CD8-positive, alpha-beta memory T cell (primary cell): ENCODE results near the gene ASZ1. TPM values are rescaled to one million over a fixed set of nuclear protein-coding genes. Genes with fewer than 3 reads are reported as not detected.

Source experiments
- CTCF ChIA-PET: fragments of 350-600 bp; sonication (Branson Sonifier 250); formaldehyde crosslinking; loops from one replicate; lab custom pipeline; 2021; ENCODE audit warnings: antibody characterized with exemption; lab: Charles Lee
- POLR2A ChIA-PET: fragments of 350-600 bp; sonication (Branson Sonifier 250); formaldehyde crosslinking; loops from one replicate; lab custom pipeline; 2021; ENCODE audit warnings: antibody characterized with exemption; lab: Charles Lee
- DNase-seq, 5 donors: peaks; one replicate each; pipeline versions ENCODE4 v3.0.0 to v3.0.0-alpha.2; 2020 to 2022; ENCODE audit warnings: mixed read lengths in 1 of 5
- H3K27ac ChIP-seq: one replicate; pipeline ENCODE4 v1.7.0; 2013; ENCODE audit warnings: low read depth, mild to moderate bottlenecking, low read length, moderate library complexity
- H3K27me3 ChIP-seq: 2 replicates; pipeline ENCODE4 v1.7.0; 2013; ENCODE audit warnings: low read length, mild to moderate bottlenecking; ENCODE audit not compliant: insufficient read depth, poor library complexity, severe bottlenecking
- H3K36me3 ChIP-seq: 2 replicates; pipeline ENCODE4 v1.7.0; 2013; ENCODE audit warnings: mild to moderate bottlenecking, low read length, moderate library complexity; ENCODE audit not compliant: insufficient read depth
- H3K4me1 ChIP-seq: 2 replicates; pipeline ENCODE4 v1.7.0; 2013; ENCODE audit warnings: mild to moderate bottlenecking, low read length, moderate library complexity; ENCODE audit not compliant: insufficient read depth
- H3K4me3 ChIP-seq: 2 replicates; pipeline ENCODE4 v1.7.0; 2013; ENCODE audit warnings: mild to moderate bottlenecking, low read length
- H3K9me3 ChIP-seq: 2 replicates; pipeline ENCODE4 v1.7.0; 2013; ENCODE audit warnings: mild to moderate bottlenecking, low read length
- H3K27ac Mint-ChIP-seq, 8 donors: one replicate each; pipeline ENCODE4 v1.8.0; 2020 to 2021; ENCODE audit warnings: mixed read lengths in 8 of 8, mild to moderate bottlenecking in 6 of 8, inconsistent platforms in 3 of 8, moderate library complexity in 3 of 8
- H3K27me3 Mint-ChIP-seq, 2 donors: one replicate each; pipeline ENCODE4 v1.8.0; 2020 to 2021; ENCODE audit warnings: mixed read lengths in 2 of 2, mild to moderate bottlenecking in 1 of 2, moderate library complexity in 1 of 2
- H3K36me3 Mint-ChIP-seq, 3 donors: one replicate each; pipeline ENCODE4 v1.8.0; 2020 to 2021; ENCODE audit warnings: mixed read lengths in 3 of 3, inconsistent platforms in 1 of 3, mild to moderate bottlenecking in 1 of 3
- H3K4me1 Mint-ChIP-seq, 3 donors: one replicate each; pipeline ENCODE4 v1.8.0; 2020 to 2021; ENCODE audit warnings: mixed read lengths in 3 of 3, inconsistent platforms in 1 of 3, mild to moderate bottlenecking in 1 of 3
- H3K4me3 Mint-ChIP-seq, 7 donors: one replicate each; pipeline ENCODE4 v1.8.0; 2020 to 2021; ENCODE audit warnings: mixed read lengths in 7 of 7, mild to moderate bottlenecking in 6 of 7, moderate library complexity in 4 of 7, inconsistent platforms in 2 of 7
- H3K9me3 Mint-ChIP-seq, 5 donors: one replicate each; pipeline ENCODE4 v1.8.0; 2020 to 2022; ENCODE audit warnings: mixed read lengths in 5 of 5, mild to moderate bottlenecking in 3 of 5, moderate library complexity in 2 of 5, inconsistent platforms in 1 of 5
- polyA plus RNA-seq: library from polyadenylated mRNA; unstranded; fragments of 300-500 nt; fragmentation: Illumina TruSeq; gene quantifications from one replicate; pipeline ENCODE4 v1.2.3, GENCODE V29; 2021
- total RNA-seq, 2 experiments: library from RNA; stranded (reverse); gene quantifications; one replicate each; pipeline ENCODE4 v1.2.3, GENCODE V29; 2021

ASZ1 gene
- total and polyA plus RNA-seq, 3 experiments from 2014 or later: not detected

- Histone ChIP-seq H3K9me3 (no peaks in the 10 kb centered on the region), H3K4me1 (no peaks in the 10 kb centered on the region), H3K36me3 (no peaks in the 10 kb centered on the region), H3K27me3 (no peaks in the 10 kb centered on the region), H3K4me3 (no peak overlapping the region), H3K27ac (no peak overlapping the region)
- ChIA-PET CTCF (no interaction called here), POLR2A (no interaction called here)
- no peaks in the 10 kb centered on the region for H3K36me3 Mint-ChIP-seq
- no peak overlapping the region for H3K4me3 Mint-ChIP-seq
- peaks cover 0 to 4% (median 2%) of the 10 kb centered on the region in 5 donors for H3K9me3 Mint-ChIP-seq
- peaks cover 2 to 5% of the 10 kb centered on the region in 2 donors for H3K27me3 Mint-ChIP-seq
- no peaks in the 10 kb centered on the region for H3K4me1 Mint-ChIP-seq
- H3K27ac Mint-ChIP-seq: no peak overlapping the region
- DNase-seq: no peak
Observed at GRCh38 chr7:117347480-117347879, 79.8 kb downstream of the ASZ1 start.

- no peak overlapping the region for H3K4me3 Mint-ChIP-seq
- no peaks in the 10 kb centered on the region for H3K4me1 ChIP-seq
- H3K4me1 Mint-ChIP-seq: no peaks in the 10 kb centered on the region
- no peaks in the 10 kb centered on the region for H3K36me3 ChIP-seq
- no peaks in the 10 kb centered on the region for H3K27me3 ChIP-seq
- peaks cover 0 to 5% (median 3%) of the 10 kb centered on the region in 5 donors for H3K9me3 Mint-ChIP-seq
- no peaks in the 10 kb centered on the region for H3K36me3 Mint-ChIP-seq
- no peak for DNase-seq
- POLR2A ChIA-PET: no interaction called here
- no peak overlapping the region for H3K4me3 ChIP-seq
- CTCF ChIA-PET: no interaction called here
- H3K27ac Mint-ChIP-seq: no peak overlapping the region
- H3K9me3 ChIP-seq: no peaks in the 10 kb centered on the region
- H3K27me3 Mint-ChIP-seq: peaks cover 2 to 5% of the 10 kb centered on the region in 2 donors
- H3K27ac ChIP-seq: no peak overlapping the region
Observed at GRCh38 chr7:117346161-117346560, 81.1 kb downstream of the ASZ1 start.

- H3K4me1 ChIP-seq: no peaks in the 10 kb centered on the region
- peaks cover 0 to 2% of the 10 kb centered on the region in 2 donors for H3K27me3 Mint-ChIP-seq
- no peaks in the 10 kb centered on the region for H3K9me3 ChIP-seq
- H3K27me3 ChIP-seq: no peaks in the 10 kb centered on the region
- H3K27ac ChIP-seq: no peak overlapping the region
- DNase-seq: no peak
- no peak overlapping the region for H3K27ac Mint-ChIP-seq
- POLR2A ChIA-PET: no interaction called here
- CTCF ChIA-PET: no interaction called here
- H3K4me3 ChIP-seq: no peak overlapping the region
- no peak overlapping the region for H3K4me3 Mint-ChIP-seq
- no peaks in the 10 kb centered on the region for H3K36me3 ChIP-seq
- H3K36me3 Mint-ChIP-seq: peaks cover 0 to 1% (median 0%) of the 10 kb centered on the region in 3 donors
- no peaks in the 10 kb centered on the region for H3K4me1 Mint-ChIP-seq
- H3K9me3 Mint-ChIP-seq: peaks cover 0 to 5% (median 0%) of the 10 kb centered on the region in 5 donors
Observed at GRCh38 chr7:117338020-117338419, 89.3 kb downstream of the ASZ1 start.

GRCh38 chr7:117333168-117333567 lies 94.1 kb downstream of the ASZ1 start:
- H3K27ac Mint-ChIP-seq: no peak overlapping the region
- no peak overlapping the region for H3K4me3 Mint-ChIP-seq
- ChIA-PET CTCF (no interaction called here), POLR2A (no interaction called here)
- DNase-seq: no peak
- Histone ChIP-seq H3K27ac (no peak overlapping the region), H3K4me3 (no peak overlapping the region), H3K9me3 (no peaks in the 10 kb centered on the region), H3K4me1 (no peaks in the 10 kb centered on the region), H3K36me3 (no peaks in the 10 kb centered on the region), H3K27me3 (no peaks in the 10 kb centered on the region)
- H3K36me3 Mint-ChIP-seq: peaks cover 0 to 1% (median 0%) of the 10 kb centered on the region in 3 donors
- peaks cover 0 to 6% (median 0%) of the 10 kb centered on the region in 5 donors for H3K9me3 Mint-ChIP-seq
- peaks cover 0 to 2% of the 10 kb centered on the region in 2 donors for H3K27me3 Mint-ChIP-seq
- no peaks in the 10 kb centered on the region for H3K4me1 Mint-ChIP-seq

GRCh38 chr7:117332031-117332430 lies 95.3 kb downstream of the ASZ1 start:
- Mint-ChIP-seq H3K36me3 (peaks cover 0 to 1% (median 0%) of the 10 kb centered on the region in 3 donors), H3K4me1 (no peaks in the 10 kb centered on the region), H3K4me3 (no peak overlapping the region), H3K9me3 (peaks cover 0 to 8% (median 4%) of the 10 kb centered on the region in 5 donors), H3K27ac (no peak overlapping the region), H3K27me3 (no peaks in the 10 kb centered on the region)
- POLR2A ChIA-PET: no interaction called here
- no peaks in the 10 kb centered on the region for H3K36me3 ChIP-seq
- no peaks in the 10 kb centered on the region for H3K27me3 ChIP-seq
- H3K27ac ChIP-seq: no peak overlapping the region
- no peak overlapping the region for H3K4me3 ChIP-seq
- no peaks in the 10 kb centered on the region for H3K4me1 ChIP-seq
- CTCF ChIA-PET: no interaction called here
- H3K9me3 ChIP-seq: no peaks in the 10 kb centered on the region
- no peak for DNase-seq

- no peak overlapping the region for H3K27ac Mint-ChIP-seq
- Histone ChIP-seq H3K4me1 (no peaks in the 10 kb centered on the region), H3K27me3 (peaks cover 7% of the 10 kb centered on the region)
Observed at GRCh38 chr7:117325836-117326235, 101.5 kb downstream of the ASZ1 start.

GRCh38 chr7:117324960-117325359 lies 102.3 kb downstream of the ASZ1 start:
- H3K27me3 ChIP-seq: peaks cover 8% of the 10 kb centered on the region
- no peak overlapping the region for H3K4me3 ChIP-seq
- peaks cover 36 to 53% of the 10 kb centered on the region in 2 donors for H3K27me3 Mint-ChIP-seq
- peaks cover 0 to 13% (median 9%) of the 10 kb centered on the region in 5 donors for H3K9me3 Mint-ChIP-seq
- H3K4me3 Mint-ChIP-seq: no peak overlapping the region
- H3K4me1 Mint-ChIP-seq: no peaks in the 10 kb centered on the region
- H3K27ac ChIP-seq: no peak overlapping the region
- H3K4me1 ChIP-seq: no peaks in the 10 kb centered on the region
- ChIA-PET POLR2A (no interaction called here), CTCF (no interaction called here)
- H3K36me3 ChIP-seq: no peaks in the 10 kb centered on the region
- no peak for DNase-seq
- H3K27ac Mint-ChIP-seq: no peak overlapping the region
- no peaks in the 10 kb centered on the region for H3K9me3 ChIP-seq
- H3K36me3 Mint-ChIP-seq: no peaks in the 10 kb centered on the region

More at GRCh38 chr7:117325836-117326235, 101.5 kb downstream of the ASZ1 start:
- Histone ChIP-seq H3K4me3 (no peak overlapping the region), H3K27ac (no peak overlapping the region), H3K36me3 (no peaks in the 10 kb centered on the region), H3K9me3 (no peaks in the 10 kb centered on the region)
- ChIA-PET POLR2A (no interaction called here), CTCF (no interaction called here)
- Mint-ChIP-seq H3K27me3 (peaks cover 32 to 45% of the 10 kb centered on the region in 2 donors), H3K4me3 (no peak overlapping the region), H3K4me1 (no peaks in the 10 kb centered on the region), H3K36me3 (no peaks in the 10 kb centered on the region), H3K9me3 (peaks cover 0 to 13% (median 9%) of the 10 kb centered on the region in 5 donors)
- DNase-seq: no peak

GRCh38 chr7:117323851-117324711 lies 103.2 kb downstream of the ASZ1 start:
- Histone ChIP-seq H3K9me3 (no peaks in the 10 kb centered on the region), H3K27ac (no peak overlapping the region), H3K27me3 (peaks cover 8% of the 10 kb centered on the region), H3K36me3 (no peaks in the 10 kb centered on the region), H3K4me1 (no peaks in the 10 kb centered on the region), H3K4me3 (no peak overlapping the region)
- H3K9me3 Mint-ChIP-seq: peaks cover 0 to 12% (median 9%) of the 10 kb centered on the region in 5 donors
- no peak overlapping the region for H3K27ac Mint-ChIP-seq
- ChIA-PET CTCF (no interaction called here), POLR2A (no interaction called here)
- no peak for DNase-seq
- H3K4me3 Mint-ChIP-seq: no peak overlapping the region
- peaks cover 40 to 56% of the 10 kb centered on the region in 2 donors for H3K27me3 Mint-ChIP-seq
- H3K36me3 Mint-ChIP-seq: no peaks in the 10 kb centered on the region
- no peaks in the 10 kb centered on the region for H3K4me1 Mint-ChIP-seq
